NOMO-1 treated with dmso at 0.1 percent for 144 hours (cell line): Measurements from ENCODE around the gene ARHGEF7.
"Not testable (repeated sequence)": the region's sequence is repeated elsewhere in the genome, so short reads cannot be mapped to it uniquely, and the experiment has no call there.

Experiments
- DNase-seq: peaks from one replicate; lab custom pipeline; 2025; ENCODE audit not compliant: unreplicated experiment; lab: John Stamatoyannopoulos, UW

The ARHGEF7 gene, protein sequence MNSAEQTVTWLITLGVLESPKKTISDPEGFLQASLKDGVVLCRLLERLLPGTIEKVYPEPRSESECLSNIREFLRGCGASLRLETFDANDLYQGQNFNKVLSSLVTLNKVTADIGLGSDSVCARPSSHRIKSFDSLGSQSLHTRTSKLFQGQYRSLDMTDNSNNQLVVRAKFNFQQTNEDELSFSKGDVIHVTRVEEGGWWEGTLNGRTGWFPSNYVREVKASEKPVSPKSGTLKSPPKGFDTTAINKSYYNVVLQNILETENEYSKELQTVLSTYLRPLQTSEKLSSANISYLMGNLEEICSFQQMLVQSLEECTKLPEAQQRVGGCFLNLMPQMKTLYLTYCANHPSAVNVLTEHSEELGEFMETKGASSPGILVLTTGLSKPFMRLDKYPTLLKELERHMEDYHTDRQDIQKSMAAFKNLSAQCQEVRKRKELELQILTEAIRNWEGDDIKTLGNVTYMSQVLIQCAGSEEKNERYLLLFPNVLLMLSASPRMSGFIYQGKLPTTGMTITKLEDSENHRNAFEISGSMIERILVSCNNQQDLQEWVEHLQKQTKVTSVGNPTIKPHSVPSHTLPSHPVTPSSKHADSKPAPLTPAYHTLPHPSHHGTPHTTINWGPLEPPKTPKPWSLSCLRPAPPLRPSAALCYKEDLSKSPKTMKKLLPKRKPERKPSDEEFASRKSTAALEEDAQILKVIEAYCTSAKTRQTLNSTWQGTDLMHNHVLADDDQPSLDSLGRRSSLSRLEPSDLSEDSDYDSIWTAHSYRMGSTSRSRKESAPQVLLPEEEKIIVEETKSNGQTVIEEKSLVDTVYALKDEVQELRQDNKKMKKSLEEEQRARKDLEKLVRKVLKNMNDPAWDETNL

DNA sequence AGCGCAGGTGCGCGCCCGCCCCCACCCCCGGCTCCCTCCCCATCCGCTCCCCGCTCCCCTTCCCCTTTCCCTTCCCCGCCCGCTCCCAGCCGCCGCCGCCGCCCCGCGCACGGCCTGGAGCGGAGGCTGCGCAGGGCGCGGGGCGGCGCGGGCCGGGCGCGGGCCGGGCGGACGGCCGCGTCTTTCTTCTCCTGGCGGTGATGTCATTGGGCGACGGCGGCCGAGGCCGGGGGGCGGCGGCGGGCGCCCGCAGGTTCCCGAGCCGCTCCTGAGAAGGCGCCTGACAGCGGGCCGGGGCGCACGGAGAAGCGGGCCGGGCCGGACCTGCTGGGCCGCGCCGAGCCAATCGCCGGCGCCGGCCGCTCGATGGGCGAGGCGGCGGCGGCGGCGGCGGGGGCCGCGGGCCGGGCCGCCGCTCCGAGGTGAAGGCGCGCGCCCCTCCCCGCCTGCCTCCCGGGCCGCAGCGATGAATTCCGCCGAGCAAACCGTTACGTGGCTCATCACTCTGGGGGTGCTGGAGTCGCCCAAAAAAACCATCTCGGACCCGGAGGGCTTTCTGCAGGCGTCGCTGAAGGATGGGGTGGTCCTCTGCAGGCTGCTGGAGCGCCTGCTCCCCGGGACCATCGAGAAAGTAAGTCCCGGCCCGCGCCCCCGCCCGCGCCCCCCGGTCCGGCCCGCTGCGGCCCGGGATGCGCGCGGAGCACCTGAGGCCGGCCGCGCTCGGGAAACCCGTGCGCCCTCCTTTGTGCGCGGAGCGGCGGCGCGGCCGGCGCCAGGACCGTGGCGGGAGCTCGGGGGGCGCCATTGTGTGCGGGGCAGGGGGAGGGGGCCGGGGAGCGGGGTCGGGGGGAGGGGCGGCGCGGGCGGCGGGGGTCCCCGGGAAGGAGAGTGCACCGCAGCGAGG lies at the start of gene ARHGEF7:
Gene ARHGEF7, plus strand, starts transcription at position 250 of the 904 bp plus-strand sequence. Its CDS starts 217 bp downstream, at position 467.
- DNase-seq = no peak

DNA sequence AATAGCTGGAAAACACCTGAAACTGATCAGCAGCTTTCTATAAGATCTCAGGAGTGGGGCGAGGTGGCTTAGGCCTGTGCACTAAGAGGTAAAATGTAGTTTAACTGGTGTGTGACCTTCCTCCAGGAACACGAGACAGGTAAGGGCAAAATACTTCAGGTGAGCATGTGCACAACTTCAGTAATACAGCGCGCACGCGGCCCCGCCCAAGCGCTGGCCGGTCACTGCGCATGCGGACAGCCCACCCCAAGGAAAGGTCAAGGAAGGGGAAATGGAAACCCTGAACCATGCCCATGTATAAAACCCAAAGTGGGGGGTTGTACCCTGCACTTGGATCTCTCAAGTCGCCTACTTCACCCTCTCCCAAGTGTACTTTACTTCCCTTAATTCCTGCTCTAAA lies 49.4 kb upstream of the ARHGEF7 start:
- DNase-seq = no peak

DNA sequence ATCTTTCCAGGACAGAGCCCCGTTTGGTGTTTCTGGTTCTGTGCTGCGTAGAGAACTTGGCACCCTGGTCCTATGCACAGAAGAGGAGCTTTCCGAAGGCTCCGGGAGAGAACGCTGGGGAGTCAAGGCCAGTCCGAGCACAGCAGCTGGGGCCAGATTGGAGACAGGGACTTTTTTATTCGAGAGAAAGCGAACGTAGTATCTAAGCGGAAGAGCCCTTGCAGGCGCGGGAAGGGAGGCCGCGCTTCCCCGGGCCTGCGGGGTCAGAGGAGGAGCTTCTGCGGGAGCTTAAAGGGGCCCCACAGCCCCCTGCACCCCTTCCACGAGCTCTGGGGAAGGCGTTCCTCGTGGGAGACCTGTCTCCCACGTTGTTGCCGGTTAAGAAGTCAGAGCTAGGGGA lies 48.6 kb upstream of the ARHGEF7 start:
- no peak for DNase-seq

DNA sequence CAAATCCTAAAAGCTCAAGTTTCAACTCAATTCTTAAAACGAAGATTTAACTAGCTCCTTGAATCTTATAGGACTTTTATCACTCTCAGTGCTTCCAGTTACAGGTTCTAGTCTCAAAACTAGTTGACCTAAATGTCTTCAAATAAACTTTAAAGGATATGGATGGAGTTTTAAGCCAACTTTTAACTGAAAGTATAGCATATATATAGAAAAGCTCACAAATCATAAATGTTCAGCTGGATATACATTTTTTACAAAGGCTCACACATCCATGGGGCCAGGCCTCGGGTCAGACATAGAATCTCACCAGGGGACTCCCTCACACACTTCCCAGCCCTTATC lies 47.1 kb upstream of the ARHGEF7 start:
- no peak for DNase-seq

DNA sequence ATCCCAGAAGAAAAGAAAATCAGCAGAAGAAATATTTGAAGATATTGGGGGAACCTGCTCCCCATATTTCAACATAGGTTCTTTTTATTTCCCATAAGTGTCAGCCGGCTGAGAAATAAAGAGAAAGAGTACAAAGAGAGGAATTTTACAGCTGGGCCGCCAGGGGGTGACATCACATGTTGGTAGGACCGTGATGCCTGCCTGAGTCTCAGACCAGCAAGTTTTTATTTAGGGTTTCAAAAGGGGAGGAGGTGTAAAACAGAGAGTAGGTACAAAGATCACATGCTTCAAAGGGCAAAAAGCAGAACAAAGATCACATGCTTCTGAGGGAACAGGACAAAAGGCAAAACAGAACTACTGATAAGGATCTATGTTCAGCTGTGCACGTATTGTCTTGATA lies 44.0 kb upstream of the ARHGEF7 start:
- not testable (repeated sequence) for DNase-seq

DNA sequence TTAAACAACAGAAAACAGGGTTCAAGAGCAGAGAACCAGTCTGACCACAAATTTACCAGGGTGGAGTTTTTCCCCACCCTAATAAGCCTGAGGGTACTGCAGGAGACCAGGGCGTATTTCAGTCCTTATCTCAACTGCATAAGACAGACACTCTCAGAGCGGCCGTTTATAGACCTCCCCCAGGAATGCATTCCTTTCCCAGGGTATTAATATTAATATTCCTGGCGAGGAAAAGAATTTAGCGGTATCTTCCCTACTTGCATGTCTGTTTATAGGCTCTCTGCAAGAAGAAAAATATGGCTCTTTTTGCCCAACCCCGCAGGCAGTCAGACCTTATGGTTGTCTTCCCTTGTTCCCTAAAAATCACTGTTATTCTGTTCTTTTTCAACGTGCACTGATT lies 43.6 kb upstream of the ARHGEF7 start:
- DNase-seq = not testable (repeated sequence)

DNA sequence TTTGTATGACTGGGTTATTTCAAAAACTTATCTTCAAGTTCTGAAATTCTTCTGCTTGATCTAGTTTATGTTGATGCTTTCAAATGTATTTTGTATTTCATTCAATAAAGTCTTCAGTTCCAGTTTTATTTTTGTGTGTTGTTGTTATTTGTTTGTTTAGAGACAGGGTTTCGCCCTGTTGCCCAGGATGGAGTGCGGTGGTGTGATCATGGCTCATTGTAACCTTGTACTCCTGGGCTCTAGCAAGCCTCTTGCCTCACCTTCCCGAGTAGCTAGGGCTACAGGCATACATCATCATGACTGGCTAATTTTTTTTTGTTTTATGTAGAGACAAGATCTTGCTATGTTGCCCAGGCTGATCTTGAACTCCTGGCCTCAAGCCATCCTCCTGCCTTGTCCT lies 40.3 kb upstream of the ARHGEF7 start:
- DNase-seq = no peak

DNA sequence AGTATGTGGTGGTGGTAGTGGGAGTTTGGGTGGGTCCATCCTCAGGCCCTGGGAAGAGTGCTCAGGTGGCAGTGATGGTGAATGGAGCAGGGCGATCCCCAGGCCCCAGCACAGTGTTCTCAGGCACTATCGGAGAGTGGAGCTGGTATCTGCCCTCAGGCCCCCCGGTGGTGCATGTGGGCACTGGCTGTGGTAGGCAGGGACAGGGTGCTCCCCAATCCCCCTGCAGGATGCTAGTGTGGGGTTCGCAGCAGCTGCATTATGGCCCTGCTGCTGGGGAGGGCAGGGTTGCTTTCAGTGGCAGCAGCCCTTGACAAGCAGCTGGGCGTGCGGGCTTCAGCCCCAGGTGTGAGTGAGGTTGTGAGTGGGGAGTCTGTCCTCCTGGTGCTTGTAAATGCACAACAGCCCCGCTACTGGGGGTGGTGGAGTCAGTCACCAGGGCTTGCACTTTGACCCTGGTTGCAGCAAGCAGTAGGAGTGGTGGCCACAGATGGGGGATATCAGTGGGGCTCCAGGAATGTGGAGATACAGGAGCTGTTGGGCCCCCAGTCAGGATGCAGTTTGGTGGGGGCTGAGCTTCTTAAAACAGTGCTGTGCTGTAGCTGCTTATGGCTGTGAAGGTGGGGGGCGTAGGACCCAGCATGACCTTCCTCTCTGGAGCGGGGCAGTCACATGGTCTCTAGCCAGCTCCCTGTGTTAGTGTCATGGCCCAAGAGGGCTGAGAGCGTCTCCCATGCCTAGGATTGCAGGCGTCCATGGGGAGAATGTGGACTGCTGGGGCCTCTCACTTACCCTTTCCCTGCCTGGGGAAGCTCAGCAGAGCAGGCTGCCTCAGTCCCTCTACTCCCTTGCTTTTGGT lies 38.7 kb upstream of the ARHGEF7 start:
- no peak for DNase-seq

DNA sequence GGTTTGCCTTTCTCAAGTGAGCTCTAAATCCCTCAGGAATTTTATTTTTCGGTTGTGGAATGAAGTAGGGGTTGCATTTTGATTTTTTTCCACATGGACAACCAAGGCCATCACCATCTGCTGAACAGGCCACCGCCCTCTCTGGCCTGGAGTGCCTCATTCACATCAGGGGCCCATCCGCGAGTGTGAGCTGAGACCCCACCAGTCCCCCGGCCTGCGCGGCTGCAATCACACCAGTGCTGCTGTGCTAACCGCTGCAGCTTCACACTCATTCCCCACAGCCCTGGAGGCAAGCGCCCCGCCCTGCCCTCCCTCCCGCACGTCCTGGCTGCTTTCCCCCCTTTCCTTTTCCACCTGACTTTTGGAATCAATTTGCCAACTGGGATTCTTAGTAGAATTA lies 35.7 kb upstream of the ARHGEF7 start:
- DNase-seq = no peak

DNA sequence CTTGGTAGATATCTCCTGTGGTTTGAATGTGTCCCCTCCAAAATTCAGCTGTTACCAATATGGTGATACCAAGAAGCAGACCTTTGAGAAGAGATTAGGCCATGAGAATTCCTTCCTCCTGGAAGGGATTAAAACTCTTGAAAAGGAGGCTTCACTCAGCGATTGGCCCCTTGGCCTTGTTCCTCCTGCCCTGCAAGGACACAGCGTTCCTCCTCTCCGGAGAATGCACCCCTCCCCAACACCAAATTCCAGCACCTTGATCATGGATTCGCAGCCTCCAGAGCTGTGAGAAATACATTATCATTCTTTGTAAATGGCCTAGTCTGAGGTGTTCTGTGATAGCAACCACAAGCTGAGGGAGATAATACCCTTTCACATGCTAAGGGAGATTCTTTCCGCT lies 34.5 kb upstream of the ARHGEF7 start:
- DNase-seq = no peak

DNA sequence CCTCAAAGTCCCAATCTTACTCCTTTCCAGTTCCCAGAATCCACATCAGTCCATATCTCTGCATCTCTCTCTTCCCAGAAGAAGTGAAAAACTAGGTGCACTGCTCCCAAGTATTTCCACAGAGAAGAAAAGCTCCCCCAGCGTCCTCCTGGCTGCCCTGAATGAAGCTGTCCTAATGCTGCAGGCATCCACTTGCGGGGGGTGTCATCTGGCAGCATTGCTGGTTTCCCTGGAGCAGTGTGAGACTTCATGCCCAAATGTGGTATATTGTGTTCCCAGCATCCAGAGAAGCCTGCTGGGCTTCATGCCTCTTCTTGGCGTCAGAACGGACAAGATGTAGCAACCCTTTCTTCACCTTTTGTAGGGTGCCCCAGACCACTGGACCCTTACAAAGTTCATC lies 32.9 kb upstream of the ARHGEF7 start:
- no peak for DNase-seq

DNA sequence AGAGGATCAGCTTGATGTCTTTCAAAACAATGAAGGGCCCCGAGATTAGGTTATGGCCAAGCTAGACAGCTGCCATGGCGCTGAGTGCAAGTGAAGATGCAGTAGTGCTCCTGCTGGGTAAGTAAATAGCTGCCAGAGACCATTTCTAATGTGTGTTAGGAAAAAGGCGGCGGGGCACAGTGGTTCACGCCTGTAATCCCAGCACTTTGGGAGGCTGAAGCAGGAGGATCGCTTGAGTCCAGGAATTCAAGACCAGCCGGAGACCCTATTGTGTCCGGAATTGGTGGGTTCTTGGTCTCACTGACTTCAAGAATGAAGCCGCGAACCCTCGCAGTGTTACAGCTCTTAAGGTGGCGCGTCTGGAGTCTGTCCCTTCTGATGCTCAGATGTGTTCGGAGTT lies 32.3 kb upstream of the ARHGEF7 start:
- not testable (repeated sequence) for DNase-seq

DNA sequence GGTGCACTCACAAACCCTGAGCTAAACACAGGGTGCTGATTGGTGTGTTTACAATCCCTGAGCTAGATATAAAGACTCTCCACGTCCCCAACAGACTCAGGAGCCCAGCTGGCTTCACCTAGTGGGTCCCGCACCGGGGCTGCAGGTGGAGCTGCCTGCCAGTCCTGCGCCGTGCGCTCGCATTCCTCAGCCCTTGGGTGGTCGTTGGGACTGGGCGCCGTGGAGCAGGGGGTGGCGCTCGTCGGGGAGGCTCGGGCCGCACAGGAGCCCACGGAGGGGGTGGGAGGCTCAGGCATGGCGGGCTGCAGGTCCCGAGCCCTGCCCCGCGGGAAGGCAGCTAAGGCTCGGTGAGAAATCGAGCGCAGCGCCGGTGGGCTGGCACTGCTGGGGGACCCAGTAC lies 31.4 kb upstream of the ARHGEF7 start:
- not testable (repeated sequence) for DNase-seq

DNA sequence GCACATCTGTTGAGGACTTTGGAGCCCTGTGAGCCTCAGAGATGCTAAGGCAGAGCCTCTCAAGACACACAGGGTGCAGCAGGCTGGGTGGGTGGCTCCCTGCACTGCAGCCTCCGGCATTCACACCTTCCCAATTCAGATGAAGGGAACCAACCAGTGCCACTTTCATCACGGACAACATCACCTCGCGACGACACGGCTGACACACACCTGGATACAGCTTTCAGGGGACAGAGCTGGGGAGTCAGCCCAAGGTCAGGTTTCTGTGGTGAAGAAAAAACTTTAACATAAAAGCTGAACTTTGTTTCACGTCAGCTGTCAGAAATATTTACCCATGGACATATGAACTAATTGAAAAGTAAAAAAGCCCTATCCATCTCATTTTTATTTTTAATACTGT lies 24.9 kb upstream of the ARHGEF7 start:
- no peak for DNase-seq

DNA sequence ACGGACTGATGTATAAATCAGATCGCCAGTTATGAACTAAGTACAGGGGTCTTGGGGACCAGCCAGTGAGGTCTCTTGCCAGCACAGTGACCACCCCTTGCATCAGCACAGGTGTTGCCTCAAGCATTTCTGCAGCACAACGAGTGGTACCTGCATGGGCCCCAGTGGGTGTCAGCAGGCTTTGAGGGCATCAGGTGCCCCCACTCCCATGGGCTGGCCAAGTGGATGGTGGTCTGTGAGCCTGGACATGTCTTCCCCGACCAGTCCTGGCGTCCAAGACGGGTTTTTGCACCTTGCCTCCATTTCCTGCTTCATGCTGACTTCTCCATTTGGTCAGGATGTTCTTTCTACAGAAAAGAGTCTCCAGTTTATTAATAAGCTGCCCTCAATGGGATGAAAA lies 22.4 kb upstream of the ARHGEF7 start:
- DNase-seq = no peak

DNA sequence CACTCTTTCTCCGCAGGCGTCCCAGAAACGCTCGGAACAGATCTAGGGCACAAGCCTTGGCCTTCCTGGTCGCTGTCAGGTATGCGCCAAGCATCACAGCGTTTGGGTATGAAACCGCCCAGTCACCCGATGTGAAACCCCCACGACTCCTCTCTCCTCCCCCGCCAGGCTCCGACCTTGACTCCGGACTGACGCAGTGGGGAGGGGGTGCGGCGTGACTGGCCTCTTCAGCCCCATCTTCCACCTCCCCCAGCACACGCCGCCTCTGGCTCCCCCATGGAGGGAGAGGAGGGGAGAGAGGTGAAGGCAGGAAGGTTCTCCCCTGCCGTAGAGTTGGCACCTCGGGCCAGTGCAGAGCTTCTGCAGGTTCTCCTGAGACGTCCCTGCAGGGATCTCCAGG lies 22.0 kb upstream of the ARHGEF7 start:
- DNase-seq = no peak

DNA sequence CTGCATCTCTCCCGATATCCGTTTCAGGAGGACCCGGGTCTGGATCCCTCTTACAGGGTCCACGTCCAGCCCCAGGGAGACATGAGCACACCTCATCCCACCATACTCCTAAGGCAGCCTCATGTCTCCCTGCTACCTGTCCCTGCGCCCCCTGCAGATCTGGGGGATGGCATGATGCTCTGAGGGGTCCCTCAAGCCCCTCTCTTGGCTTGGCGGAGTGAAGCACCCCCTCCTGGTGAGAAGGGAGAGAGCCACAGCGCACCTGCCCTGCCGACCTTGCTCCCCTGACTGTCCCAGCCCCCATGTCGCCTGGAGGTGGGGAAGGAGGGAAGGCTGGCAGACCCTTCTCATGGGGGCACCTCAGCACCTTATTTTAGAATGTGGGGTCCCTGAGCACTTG lies 21.5 kb upstream of the ARHGEF7 start:
- DNase-seq = no peak

DNA sequence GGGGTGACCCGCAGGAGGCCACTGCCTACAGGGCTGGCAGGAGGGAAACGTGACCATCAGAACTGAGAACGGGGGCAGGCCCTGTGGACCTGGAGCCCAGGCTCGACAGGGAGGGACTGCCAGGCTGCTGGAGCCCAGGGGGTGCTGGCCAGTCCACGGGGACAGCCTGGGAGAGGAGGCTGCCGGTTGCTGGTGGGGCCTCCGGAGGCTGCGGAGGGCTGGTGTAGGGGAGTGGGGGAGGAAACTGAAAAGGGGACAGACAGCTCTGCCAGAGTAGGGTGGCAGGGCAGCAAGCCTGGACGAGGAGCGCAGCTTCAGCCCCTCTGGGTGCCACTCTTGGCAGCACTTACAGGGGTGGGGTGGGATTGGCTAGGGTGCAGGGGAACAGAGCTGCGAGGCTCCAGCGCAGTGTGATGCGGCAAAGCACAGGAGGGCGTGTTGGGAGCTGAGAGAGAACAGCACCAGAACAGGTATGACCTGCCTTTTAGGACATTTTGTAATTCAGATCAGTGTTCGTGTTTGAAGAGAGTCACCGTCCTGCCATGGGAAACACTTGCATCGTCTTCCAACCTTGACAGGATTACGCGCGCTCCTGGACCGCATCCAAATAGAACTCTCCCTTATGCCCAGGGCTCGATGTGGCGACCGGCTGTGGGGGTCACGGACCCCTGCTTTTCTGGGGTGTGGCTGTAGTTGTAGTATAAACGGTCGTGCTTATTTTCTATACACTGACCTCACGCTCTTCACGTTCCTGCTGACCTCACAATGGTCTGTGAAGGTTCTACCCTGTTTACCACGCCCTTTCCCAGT lies 19.9 kb upstream of the ARHGEF7 start:
- no peak for DNase-seq

DNA sequence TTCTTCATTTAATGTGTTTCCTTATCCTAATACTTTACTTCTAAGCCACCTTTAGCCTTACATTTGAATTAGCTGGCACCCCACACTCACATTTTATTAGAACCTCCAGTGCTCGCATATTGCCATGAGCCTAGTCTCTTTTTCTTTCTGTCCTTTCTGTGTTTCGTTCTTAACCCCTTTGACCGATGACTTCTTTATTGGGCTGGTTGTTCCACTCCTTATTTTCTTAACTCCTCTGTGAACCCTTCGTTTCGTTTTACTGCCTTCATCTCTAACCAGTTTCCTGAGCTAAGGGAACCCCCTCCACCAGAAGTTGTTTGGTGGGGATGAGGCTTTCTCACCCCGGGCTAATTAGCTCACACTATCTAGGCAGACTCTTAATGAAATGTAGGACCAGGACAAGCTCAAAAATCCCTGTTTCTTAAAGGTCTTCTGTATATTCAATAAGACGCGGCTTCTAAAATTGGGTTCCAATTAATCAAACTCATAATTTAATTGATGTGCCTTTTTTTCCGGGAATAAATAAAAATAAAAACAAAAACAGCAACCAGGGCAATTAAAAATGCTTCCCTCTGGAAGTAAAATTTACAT lies 19.1 kb upstream of the ARHGEF7 start:
- DNase-seq = no peak
